ENCODE results near the gene MPZL1. TPM values are rescaled to one million over a fixed set of nuclear protein-coding genes. Genes with fewer than 3 reads are reported as not detected.

Gene MPZL1
- total and polyA plus RNA-seq, 2 donors (not counting 3 experiments of a cell fraction or from before 2014, with no cell fraction given): 41.7 to 99.1 TPM

- no TSS peak for BruUV-seq (replicated peaks)
- Histone ChIP-seq H3K36me3 (ENCODE audit: control insufficient read depth in 2 of 2, extremely low read depth in 1 of 2, insufficient read depth in 2 of 2, low read length in 2 of 2) (no peaks in the 10 kb centered on the region), H3K9me3 (replicated peaks; ENCODE audit: control insufficient read depth, insufficient read depth, low read length) (no peaks in the 10 kb centered on the region), H3K4me3 (replicated peaks in 1 of 3; ENCODE audit: insufficient read depth in 1 of 3, low read depth in 1 of 3, low read length in 3 of 3) (no peak overlapping the region), H3K79me2 (ENCODE audit: control insufficient read depth, insufficient read depth, low read length) (no peaks in the 10 kb centered on the region), H4K20me1 (replicated peaks; ENCODE audit: control insufficient read depth, extremely low read depth, insufficient read depth, low read length) (no peaks in the 10 kb centered on the region), H3K27ac (ENCODE audit: insufficient read depth, low read depth, low read length) (no peak overlapping the region), H3K4me1 (ENCODE audit: control insufficient read depth, extremely low read depth, insufficient read depth, low read length) (peaks cover 4% of the 10 kb centered on the region), H3K27me3 (ENCODE audit: control insufficient read depth in 2 of 2, insufficient read depth in 2 of 2, low read length in 2 of 2) (peaks cover 5 to 6% of the 10 kb centered on the region in 2 experiments), H3K9me1 (replicated peaks; ENCODE audit: control insufficient read depth, extremely low read depth, insufficient read depth, low read length) (no peaks in the 10 kb centered on the region), H2AFZ (ENCODE audit: low read depth, low read length) (no peak overlapping the region), H3K9ac (replicated peaks; ENCODE audit: extremely low read depth, insufficient read depth, low read length) (no peak overlapping the region), H3K4me2 (ENCODE audit: insufficient read depth, low read length) (no peak overlapping the region)
- peak; percentile 86 for DNase-seq (ENCODE audit: low read depth, low spot score)
- ChIA-PET CTCF (interaction anchor here (0.7 to 3.1 kb wide), 32 partner anchors 8 to 1763 kb away, joined by 3 to 78 read pairs (median 4); partner anchors contain the start of genes CREG1 and DCAF6), POLR2A (no interaction called here)
- intact Hi-C loops (cut with micrococcal nuclease): loop anchor here (1.0 to 10.0 kb wide), 6 partner anchors 26 to 621 kb away; no protein-coding TSS in a partner anchor
- TF ChIP-seq CTCF (IDR thresholded peaks at IDR 0.05; ENCODE audit: extremely low read depth in 1 of 2, insufficient read depth in 1 of 2, low read depth in 1 of 2, low read length in 2 of 2) (peak; percentile 77 to 84), JUN (IDR thresholded peaks at IDR 0.05; ENCODE audit: borderline replicate concordance, insufficient read depth, insufficient read length, low read depth) (no peak), MAX (IDR thresholded peaks at IDR 0.05; ENCODE audit: insufficient read depth, insufficient read length) (no peak)
- dilution Hi-C loops (cut with MboI; ENCODE audit: extremely low pct_ligation_motif_present, low sequenced_read_pairs): no loop called here
- FAIRE-seq: peak; percentile 91
Observed at GRCh38 chr1:167687919-167688519, 33.8 kb upstream of the MPZL1 start.

- dilution Hi-C loops (cut with MboI; ENCODE audit: extremely low pct_ligation_motif_present, low sequenced_read_pairs): no loop called here
- no peak overlapping the region for H3K9ac ChIP-seq (replicated peaks; ENCODE audit: extremely low read depth, insufficient read depth, low read length)
- H4K20me1 ChIP-seq (replicated peaks; ENCODE audit: control insufficient read depth, extremely low read depth, insufficient read depth, low read length): no peaks in the 10 kb centered on the region
- BruUV-seq (replicated peaks): no TSS peak
- H3K27me3 ChIP-seq (ENCODE audit: control insufficient read depth in 2 of 2, insufficient read depth in 2 of 2, low read length in 2 of 2): peaks cover 5 to 6% of the 10 kb centered on the region in 2 experiments
- H3K36me3 ChIP-seq (ENCODE audit: control insufficient read depth in 2 of 2, extremely low read depth in 1 of 2, insufficient read depth in 2 of 2, low read length in 2 of 2): no peaks in the 10 kb centered on the region
- H3K9me3 ChIP-seq (replicated peaks; ENCODE audit: control insufficient read depth, insufficient read depth, low read length): no peaks in the 10 kb centered on the region
- peaks cover 4% of the 10 kb centered on the region for H3K4me1 ChIP-seq (ENCODE audit: control insufficient read depth, extremely low read depth, insufficient read depth, low read length)
- intact Hi-C loops (cut with micrococcal nuclease): loop anchor here (2.0 to 10.0 kb wide), 3 partner anchors 35 to 622 kb away; no protein-coding TSS in a partner anchor
- no peak overlapping the region for H2AFZ ChIP-seq (ENCODE audit: low read depth, low read length)
- H3K4me2 ChIP-seq (ENCODE audit: insufficient read depth, low read length): no peak overlapping the region
- H3K9me1 ChIP-seq (replicated peaks; ENCODE audit: control insufficient read depth, extremely low read depth, insufficient read depth, low read length): no peaks in the 10 kb centered on the region
- TF ChIP-seq JUN (IDR thresholded peaks at IDR 0.05; ENCODE audit: borderline replicate concordance, insufficient read depth, insufficient read length, low read depth) (no peak), MAX (IDR thresholded peaks at IDR 0.05; ENCODE audit: insufficient read depth, insufficient read length) (no peak), CTCF (IDR thresholded peaks at IDR 0.05; ENCODE audit: extremely low read depth in 1 of 2, insufficient read depth in 1 of 2, low read depth in 1 of 2, low read length in 2 of 2) (no peak), FOS (IDR thresholded peaks at IDR 0.05; ENCODE audit: borderline replicate concordance, insufficient read depth, low read length) (peak; percentile 29), MYC (IDR thresholded peaks at IDR 0.05; ENCODE audit: low read depth, low read length) (no peak), GATA2 (IDR thresholded peaks at IDR 0.05; ENCODE audit: insufficient read depth, insufficient read length, low read depth, low read length) (peak; percentile 40), POLR2A (IDR thresholded peaks at IDR 0.05; ENCODE audit: low read depth, low read length) (no peak), POLR2AphosphoS5 (IDR thresholded peaks at IDR 0.05; ENCODE audit: insufficient read depth, low read depth, low read length) (no peak), EZH2 (IDR thresholded peaks at IDR 0.05; ENCODE audit: borderline replicate concordance, low read depth, low read length, severe bottlenecking) (no peak)
- no peak for FAIRE-seq
- DNase-seq (ENCODE audit: low read depth, low spot score): no peak
- POLR2A ChIA-PET: no interaction called here
- no peak overlapping the region for H3K27ac ChIP-seq (ENCODE audit: insufficient read depth, low read depth, low read length)
- CTCF ChIA-PET: interaction anchor here (1.9 kb wide), 1 partner anchor 8 kb away, joined by 5 read pairs; no protein-coding TSS in a partner anchor
- H3K79me2 ChIP-seq (ENCODE audit: control insufficient read depth, insufficient read depth, low read length): no peaks in the 10 kb centered on the region
- H3K4me3 ChIP-seq (replicated peaks in 1 of 3; ENCODE audit: insufficient read depth in 1 of 3, low read depth in 1 of 3, low read length in 3 of 3): no peak overlapping the region
Observed at GRCh38 chr1:167689567-167689920, 32.2 kb upstream of the MPZL1 start.
